ENCODE results near the gene TULP4. TPM values are rescaled to one million over a fixed set of nuclear protein-coding genes. Genes with fewer than 3 reads are reported as not detected.

TULP4 gene
- total RNA-seq, 1 experiment from 2014 or later = 105 TPM

DNA sequence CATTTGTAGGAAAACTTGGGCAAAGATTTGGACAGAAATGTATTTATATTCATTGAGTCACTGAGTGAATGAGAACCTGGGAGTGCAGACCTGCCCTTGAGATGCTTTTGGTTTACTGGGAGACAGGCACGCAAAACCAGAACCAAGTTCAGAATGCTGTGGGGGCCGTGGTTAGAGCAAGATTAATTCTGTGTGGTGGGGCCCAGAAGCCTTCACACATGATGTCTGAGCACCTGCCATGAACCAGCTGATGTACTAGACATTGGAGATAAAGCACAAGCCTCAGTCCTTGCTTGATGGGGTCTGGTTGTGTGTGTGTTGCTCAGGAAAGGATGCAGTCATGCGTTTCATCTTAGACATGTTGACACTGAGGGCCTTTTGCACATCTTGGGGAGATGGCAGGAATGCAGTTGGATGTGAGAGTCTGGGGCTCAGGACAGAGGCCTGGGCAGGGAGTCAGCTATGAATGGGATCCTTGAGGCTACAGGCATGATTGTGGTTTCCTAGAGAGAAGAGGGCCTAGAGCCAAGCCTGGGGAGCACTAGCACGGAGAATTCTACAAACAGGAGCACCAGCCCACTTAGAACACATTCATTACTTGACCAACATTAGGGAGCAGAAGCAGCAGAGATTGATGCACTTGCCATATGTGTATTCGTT, 133.3 kb downstream of the TULP4 start:
- Mint-ChIP-seq H3K4me3 (ENCODE audit: low read depth, unreplicated experiment) (no peak overlapping the region), H3K27ac (ENCODE audit: unreplicated experiment) (no peak overlapping the region), H3K4me1 (ENCODE audit: low read depth, unreplicated experiment) (no peaks in the 10 kb centered on the region), H3K36me3 (ENCODE audit: insufficient read depth, unreplicated experiment) (no peaks in the 10 kb centered on the region), H3K9me3 (ENCODE audit: low read depth, unreplicated experiment) (no peaks in the 10 kb centered on the region), H3K27me3 (ENCODE audit: unreplicated experiment) (no peaks in the 10 kb centered on the region)
- TF ChIP-seq CTCF (IDR thresholded peaks at IDR 0.05; ENCODE audit: unreplicated experiment) = no peak
- no TSS peak for BruUV-seq (replicated peaks)
- DNase-seq = no peak
- intact Hi-C loops (cut with micrococcal nuclease; ENCODE audit: unreplicated experiment) = no loop called here
- CTCF ChIA-PET = no interaction called here

DNA sequence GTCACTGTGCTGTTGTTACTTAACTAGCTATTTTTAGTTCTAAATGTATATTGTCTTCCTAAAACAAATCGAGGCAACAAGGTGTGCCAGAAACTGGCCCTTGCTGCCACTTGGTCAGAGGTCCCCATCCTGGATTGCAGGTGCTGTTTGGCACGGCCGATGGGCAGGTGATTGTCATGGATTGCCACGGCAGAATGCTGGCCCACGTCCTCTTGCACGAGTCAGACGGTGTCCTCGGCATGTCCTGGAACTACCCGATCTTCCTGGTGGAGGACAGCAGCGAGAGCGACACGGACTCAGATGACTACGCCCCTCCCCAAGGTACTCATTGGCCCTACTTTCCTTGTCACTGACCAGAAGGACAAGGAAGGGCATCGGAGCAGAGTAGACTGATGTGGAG, 136.6 kb downstream of the TULP4 start:
- Mint-ChIP-seq H3K9me3 (ENCODE audit: low read depth, unreplicated experiment) (no peaks in the 10 kb centered on the region), H3K4me3 (ENCODE audit: low read depth, unreplicated experiment) (no peak overlapping the region), H3K27me3 (ENCODE audit: unreplicated experiment) (no peaks in the 10 kb centered on the region), H3K27ac (ENCODE audit: unreplicated experiment) (no peak overlapping the region), H3K36me3 (ENCODE audit: insufficient read depth, unreplicated experiment) (no peaks in the 10 kb centered on the region), H3K4me1 (ENCODE audit: low read depth, unreplicated experiment) (peaks cover 13% of the 10 kb centered on the region)
- no TSS peak for BruUV-seq (replicated peaks)
- no peak for TF ChIP-seq CTCF (IDR thresholded peaks at IDR 0.05; ENCODE audit: unreplicated experiment)
- intact Hi-C loops (cut with micrococcal nuclease; ENCODE audit: unreplicated experiment) = no loop called here
- CTCF ChIA-PET = no interaction called here
- no peak for DNase-seq

GRCh38 chr6:158452191-158452590, 139.9 kb downstream of the TULP4 start:
- no peak for TF ChIP-seq CTCF (IDR thresholded peaks at IDR 0.05; ENCODE audit: unreplicated experiment)
- H3K9me3 Mint-ChIP-seq (ENCODE audit: low read depth, unreplicated experiment) = no peaks in the 10 kb centered on the region
- H3K4me1 Mint-ChIP-seq (ENCODE audit: low read depth, unreplicated experiment) = peaks cover 27% of the 10 kb centered on the region
- no peak overlapping the region for H3K4me3 Mint-ChIP-seq (ENCODE audit: low read depth, unreplicated experiment)
- intact Hi-C loops (cut with micrococcal nuclease; ENCODE audit: unreplicated experiment) = no loop called here
- no TSS peak for BruUV-seq (replicated peaks)
- H3K27ac Mint-ChIP-seq (ENCODE audit: unreplicated experiment) = no peak overlapping the region
- H3K36me3 Mint-ChIP-seq (ENCODE audit: insufficient read depth, unreplicated experiment) = peaks cover 6% of the 10 kb centered on the region
- CTCF ChIA-PET = no interaction called here
- DNase-seq = no peak
- no peaks in the 10 kb centered on the region for H3K27me3 Mint-ChIP-seq (ENCODE audit: unreplicated experiment)

DNA sequence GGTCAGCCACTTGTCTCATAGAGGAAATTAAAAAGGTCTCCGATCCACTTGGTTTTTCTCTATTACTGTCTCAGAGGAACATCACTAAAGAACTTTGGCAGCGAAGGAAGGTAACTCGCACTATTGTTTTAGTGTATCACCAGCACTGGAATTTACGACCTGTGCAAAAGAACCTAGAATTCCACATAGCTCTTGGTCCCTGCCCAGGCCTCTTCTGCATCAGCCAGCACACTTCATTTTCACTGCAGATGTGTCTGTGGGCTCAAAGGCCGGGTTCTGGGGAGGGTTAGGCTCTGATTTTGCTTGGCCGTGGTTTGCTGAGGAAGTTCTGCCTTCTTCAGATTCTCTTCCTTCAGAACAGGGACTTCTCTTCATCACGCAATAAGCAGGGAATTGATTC, 144.9 kb downstream of the TULP4 start:
- peaks cover 29% of the 10 kb centered on the region for H3K4me1 Mint-ChIP-seq (ENCODE audit: low read depth, unreplicated experiment)
- H3K4me3 Mint-ChIP-seq (ENCODE audit: low read depth, unreplicated experiment) = no peak overlapping the region
- CTCF ChIA-PET = no interaction called here
- BruUV-seq (replicated peaks) = no TSS peak
- peaks cover 6% of the 10 kb centered on the region for H3K36me3 Mint-ChIP-seq (ENCODE audit: insufficient read depth, unreplicated experiment)
- TF ChIP-seq CTCF (IDR thresholded peaks at IDR 0.05; ENCODE audit: unreplicated experiment) = no peak
- no peaks in the 10 kb centered on the region for H3K27me3 Mint-ChIP-seq (ENCODE audit: unreplicated experiment)
- intact Hi-C loops (cut with micrococcal nuclease; ENCODE audit: unreplicated experiment) = no loop called here
- no peaks in the 10 kb centered on the region for H3K9me3 Mint-ChIP-seq (ENCODE audit: low read depth, unreplicated experiment)
- DNase-seq = no peak
- no peak overlapping the region for H3K27ac Mint-ChIP-seq (ENCODE audit: unreplicated experiment)
